HUES48 (cell line): ENCODE measurements around the gene SPTBN2.
"Not testable (repeated sequence)": the region's sequence is repeated elsewhere in the genome, so short reads cannot be mapped to it uniquely, and the experiment has no call there.

Experiments
- H3K27ac ChIP-seq: one replicate; pipeline ENCODE4 v1.7.0; 2013; ENCODE audit warnings: low read depth, low read length, inconsistent platforms
- H3K27me3 ChIP-seq: 2 replicates; pipeline ENCODE4 v1.6.1; 2013; ENCODE audit warnings: mild to moderate bottlenecking, low read length; ENCODE audit not compliant: control insufficient read depth, insufficient read depth
- H3K36me3 ChIP-seq: 2 replicates; pipeline ENCODE4 v1.6.1; 2013; ENCODE audit warnings: low read length; ENCODE audit not compliant: control insufficient read depth, insufficient read depth
- H3K4me1 ChIP-seq: 2 replicates; pipeline ENCODE4 v1.6.1; 2013; ENCODE audit warnings: mild to moderate bottlenecking, low read length; ENCODE audit not compliant: control insufficient read depth, insufficient read depth
- H3K4me3 ChIP-seq: 2 replicates; pipeline ENCODE4 v1.5.1; 2013; ENCODE audit warnings: mild to moderate bottlenecking, low read depth, low read length
- H3K9ac ChIP-seq: 2 replicates; pipeline ENCODE4 v1.6.1; 2013; ENCODE audit warnings: mild to moderate bottlenecking, low read depth, low read length, moderate library complexity
- H3K9me3 ChIP-seq: 2 replicates; pipeline ENCODE4 v1.6.1; 2013; ENCODE audit warnings: low read length; ENCODE audit not compliant: control insufficient read depth, insufficient read depth

SPTBN2 gene

DNA sequence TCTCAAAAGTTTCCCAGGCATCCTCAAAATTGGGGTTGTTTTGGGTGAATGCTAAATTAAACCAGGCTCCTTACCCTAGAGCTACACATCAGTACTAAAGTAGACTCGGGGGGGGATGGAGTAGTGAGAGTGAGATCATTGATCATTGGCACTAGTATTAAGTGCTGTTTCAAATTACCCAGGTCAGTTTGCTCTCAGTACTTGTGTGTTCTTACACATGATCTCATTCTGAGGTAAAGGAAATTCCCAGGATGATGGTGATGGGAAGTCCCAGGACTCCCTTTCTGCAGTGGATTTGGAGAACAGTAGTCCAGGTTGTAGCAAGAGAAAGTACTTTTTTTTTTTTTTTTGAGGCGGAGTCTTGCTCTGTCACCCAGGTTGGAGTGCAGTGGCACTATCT, 78.0 kb downstream of the SPTBN2 start:
- Histone ChIP-seq H3K9ac (no peak overlapping the region), H3K4me1 (no peaks in the 10 kb centered on the region), H3K27ac (no peak overlapping the region), H3K36me3 (peaks cover 77% of the 10 kb centered on the region), H3K27me3 (no peaks in the 10 kb centered on the region), H3K9me3 (no peaks in the 10 kb centered on the region), H3K4me3 (no peak overlapping the region)

DNA sequence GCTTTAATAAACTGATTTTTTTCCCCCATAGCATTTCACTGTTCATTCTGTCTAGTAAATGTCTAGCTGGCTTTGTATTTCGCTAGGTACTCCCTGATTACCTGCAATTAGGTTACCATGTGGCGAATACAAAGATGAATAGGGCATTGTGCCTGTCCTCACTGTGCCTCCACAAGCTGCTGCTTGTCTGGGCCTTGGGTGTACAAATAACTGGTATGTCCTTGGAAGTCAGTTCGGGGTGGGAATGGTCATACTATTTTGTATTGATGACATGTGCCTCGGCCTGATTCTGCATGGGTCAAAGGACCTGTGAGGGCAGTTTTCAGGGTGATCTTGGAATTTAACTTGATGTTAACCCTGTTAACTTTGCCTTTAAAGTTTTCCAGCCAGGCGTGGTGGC, 79.1 kb downstream of the SPTBN2 start:
- Histone ChIP-seq H3K36me3 (peaks cover 80% of the 10 kb centered on the region), H3K9me3 (no peaks in the 10 kb centered on the region)

GRCh38 chr11:66646828-66647227, 82.2 kb downstream of the SPTBN2 start:
- Histone ChIP-seq H3K36me3 (peaks cover 91% of the 10 kb centered on the region), H3K9me3 (no peaks in the 10 kb centered on the region), H3K27me3 (no peaks in the 10 kb centered on the region), H3K9ac (no peak overlapping the region), H3K4me1 (peaks cover 2% of the 10 kb centered on the region; the same call in 1 of the 2 replicates), H3K4me3 (no peak overlapping the region), H3K27ac (no peak overlapping the region)

More for the DNA sequence above, 79.1 kb downstream of the SPTBN2 start:
- no peaks in the 10 kb centered on the region for H3K27me3 ChIP-seq
- no peak overlapping the region for H3K27ac ChIP-seq
- H3K4me3 ChIP-seq = no peak overlapping the region
- H3K9ac ChIP-seq = no peak overlapping the region
- H3K4me1 ChIP-seq = no peaks in the 10 kb centered on the region; the same call in 1 of the 2 replicates

DNA sequence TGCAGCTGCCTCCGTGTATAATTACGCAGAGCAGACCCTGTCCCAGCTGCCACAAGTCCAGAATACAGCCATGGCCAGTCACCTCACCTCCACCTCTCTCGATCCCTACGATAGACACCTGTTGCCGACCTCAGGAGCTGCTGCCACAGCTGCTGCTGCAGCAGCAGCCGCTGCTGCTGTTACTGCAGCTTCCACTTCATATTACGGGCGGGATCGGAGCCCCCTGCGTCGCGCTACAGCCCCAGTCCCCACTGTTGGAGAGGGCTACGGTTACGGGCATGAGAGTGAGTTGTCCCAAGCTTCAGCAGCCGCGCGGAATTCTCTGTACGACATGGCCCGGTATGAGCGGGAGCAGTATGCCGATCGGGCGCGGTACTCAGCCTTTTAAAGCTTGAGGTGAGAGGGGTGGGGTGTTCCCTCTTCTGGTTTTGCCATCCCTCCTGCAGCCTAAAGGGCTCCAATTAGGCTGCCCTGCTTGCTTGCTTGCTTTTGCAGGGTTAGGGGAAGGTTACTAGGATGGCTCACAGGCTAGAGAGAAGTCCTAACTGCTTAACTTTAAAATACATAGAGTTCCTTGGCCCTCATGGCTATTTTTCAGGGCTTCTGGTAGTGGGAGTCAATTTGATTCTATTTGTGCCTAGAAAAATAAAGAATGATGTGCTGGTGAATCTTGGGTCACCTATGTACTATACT, 85.1 kb downstream of the SPTBN2 start:
- H3K36me3 ChIP-seq = peaks cover 93% of the 10 kb centered on the region
- no peak overlapping the region for H3K9ac ChIP-seq
- H3K27me3 ChIP-seq = no peaks in the 10 kb centered on the region
- H3K4me1 ChIP-seq = peaks cover 23% of the 10 kb centered on the region
- H3K27ac ChIP-seq = no peak overlapping the region
- 0 out of 2 replicates have a peak overlapping the region, but pooled peaks have one; percentile 7 for H3K4me3 ChIP-seq
- H3K9me3 ChIP-seq = no peaks in the 10 kb centered on the region

DNA sequence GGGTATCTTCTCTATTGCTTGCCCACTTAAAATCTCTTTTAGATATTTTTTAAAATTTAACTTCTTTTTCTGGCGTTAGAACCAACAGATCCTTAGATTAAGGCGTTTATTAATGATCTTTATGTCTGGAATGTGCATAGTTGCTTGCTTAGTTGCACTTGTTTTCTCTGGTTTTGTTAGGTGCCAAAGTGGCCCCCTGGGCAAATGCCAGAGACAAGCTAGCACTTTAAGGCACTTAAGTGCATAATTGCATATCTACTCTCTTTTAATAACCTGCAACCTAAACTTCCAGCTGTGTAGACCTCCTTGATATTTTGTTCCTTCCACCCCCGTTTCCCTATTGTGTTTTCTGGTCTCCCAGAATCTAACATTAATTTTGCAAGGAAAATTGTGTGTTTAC, 87.2 kb downstream of the SPTBN2 start:
- Histone ChIP-seq H3K36me3 (peaks cover 75% of the 10 kb centered on the region), H3K27ac (no peak overlapping the region), H3K9me3 (no peaks in the 10 kb centered on the region), H3K4me1 (peaks cover 32% of the 10 kb centered on the region), H3K4me3 (peak overlapping the region; percentile 97), H3K27me3 (no peaks in the 10 kb centered on the region), H3K9ac (no peak overlapping the region)

DNA sequence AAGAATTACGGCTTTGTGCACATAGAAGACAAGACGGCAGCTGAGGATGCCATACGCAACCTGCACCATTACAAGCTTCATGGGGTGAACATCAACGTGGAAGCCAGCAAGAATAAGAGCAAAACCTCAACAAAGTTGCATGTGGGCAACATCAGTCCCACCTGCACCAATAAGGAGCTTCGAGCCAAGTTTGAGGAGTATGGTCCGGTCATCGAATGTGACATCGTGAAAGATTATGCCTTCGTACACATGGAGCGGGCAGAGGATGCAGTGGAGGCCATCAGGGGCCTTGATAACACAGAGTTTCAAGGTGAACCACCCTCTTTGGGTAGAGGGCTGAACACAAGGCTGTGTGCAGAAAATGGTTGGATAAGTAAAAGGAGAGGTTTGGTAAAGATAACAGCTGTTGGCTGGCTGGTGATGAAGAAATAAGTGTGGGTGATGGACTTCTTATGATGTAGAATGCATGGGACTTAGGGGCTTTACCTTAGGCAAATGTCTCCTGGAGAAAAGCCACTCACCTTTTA, 89.1 kb downstream of the SPTBN2 start:
- peaks cover 64% of the 10 kb centered on the region for H3K36me3 ChIP-seq
- not testable (repeated sequence) for H3K9ac ChIP-seq, H3K9me3 ChIP-seq, H3K27me3 ChIP-seq, H3K27ac ChIP-seq
- H3K4me1 ChIP-seq = peaks cover 32% of the 10 kb centered on the region
- peak overlapping the region; percentile 97 for H3K4me3 ChIP-seq

GRCh38 chr11:66639066-66639813, 89.8 kb downstream of the SPTBN2 start:
- Histone ChIP-seq H3K4me1 (peaks cover 32% of the 10 kb centered on the region), H3K36me3 (peaks cover 63% of the 10 kb centered on the region), H3K27me3 (no peaks in the 10 kb centered on the region)

DNA sequence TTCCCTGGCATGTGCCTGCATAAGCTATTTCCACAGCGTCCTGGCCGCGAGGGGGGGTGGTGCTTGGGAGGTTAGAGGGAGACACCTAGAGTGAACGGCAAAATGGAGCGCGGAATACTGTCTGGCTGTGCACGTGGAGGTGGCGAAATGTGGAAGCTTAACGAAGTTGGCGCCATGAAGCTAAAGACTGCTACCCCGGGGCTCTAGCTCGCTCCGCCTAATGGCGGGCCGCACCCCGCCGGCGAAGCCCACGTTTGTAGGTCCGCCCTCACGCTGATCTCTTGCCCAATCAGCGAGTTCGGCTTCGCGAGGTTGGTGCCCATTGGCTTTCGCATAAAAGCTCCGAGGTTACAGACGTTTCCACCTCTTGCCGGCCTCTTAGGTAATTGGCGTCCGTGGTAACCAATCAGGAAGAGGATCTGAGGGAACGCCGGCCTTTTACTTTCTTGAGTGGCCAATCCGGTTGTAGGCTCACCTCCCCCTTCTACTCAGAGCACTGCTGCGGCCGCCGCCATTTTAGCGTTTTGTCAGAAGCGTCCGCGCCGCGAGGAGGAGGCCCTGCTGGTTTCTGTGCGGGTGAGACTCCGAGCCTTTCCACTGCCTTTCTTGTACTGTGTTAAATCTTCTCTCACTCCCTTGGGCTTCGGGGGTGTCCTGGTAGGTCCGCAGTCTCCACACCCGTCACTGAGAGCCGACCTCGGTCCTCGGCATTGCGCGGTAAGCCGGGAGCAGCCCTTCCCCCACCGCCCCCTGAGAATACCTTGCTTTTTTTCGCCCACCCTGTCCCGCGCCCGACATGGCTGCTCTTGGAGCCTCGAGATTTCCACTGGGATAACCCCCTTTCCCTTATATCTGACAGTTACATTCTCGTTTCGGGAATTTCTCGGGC, 90.6 kb downstream of the SPTBN2 start, which contains the start of gene RBM4:
TSS of gene RBM4 (plus strand) at position 527 of the 889 bp plus-strand sequence. CDS start 1,009 bp downstream, outside the sequence.
- H3K27ac ChIP-seq = peak within 1 kb of the TSS; percentile 96
- H3K36me3 ChIP-seq = peaks cover 61% of the 10 kb centered on the region
- H3K4me1 ChIP-seq = peaks cover 32% of the 10 kb centered on the region
- H3K4me3 ChIP-seq = peak within 1 kb of the TSS; percentile 97
- H3K9me3 ChIP-seq = no peaks in the 10 kb centered on the region
- no peaks in the 10 kb centered on the region for H3K27me3 ChIP-seq
- peak within 1 kb of the TSS; percentile 100 for H3K9ac ChIP-seq

More at GRCh38 chr11:66639066-66639813, 89.8 kb downstream of the SPTBN2 start:
- Histone ChIP-seq H3K27ac (peak overlapping the region; percentile 96), H3K4me3 (peak overlapping the region; percentile 97), H3K9me3 (no peaks in the 10 kb centered on the region), H3K9ac (peak overlapping the region; percentile 100)

GRCh38 chr11:66637557-66638176, 91.3 kb downstream of the SPTBN2 start:
- peaks cover 32% of the 10 kb centered on the region for H3K4me1 ChIP-seq
- no peaks in the 10 kb centered on the region for H3K9me3 ChIP-seq
- peak overlapping the region; percentile 83 for H3K9ac ChIP-seq
- H3K27ac ChIP-seq = peak overlapping the region; percentile 95
- H3K4me3 ChIP-seq = peak overlapping the region; percentile 59
- peaks cover 61% of the 10 kb centered on the region for H3K36me3 ChIP-seq
- no peaks in the 10 kb centered on the region for H3K27me3 ChIP-seq

DNA sequence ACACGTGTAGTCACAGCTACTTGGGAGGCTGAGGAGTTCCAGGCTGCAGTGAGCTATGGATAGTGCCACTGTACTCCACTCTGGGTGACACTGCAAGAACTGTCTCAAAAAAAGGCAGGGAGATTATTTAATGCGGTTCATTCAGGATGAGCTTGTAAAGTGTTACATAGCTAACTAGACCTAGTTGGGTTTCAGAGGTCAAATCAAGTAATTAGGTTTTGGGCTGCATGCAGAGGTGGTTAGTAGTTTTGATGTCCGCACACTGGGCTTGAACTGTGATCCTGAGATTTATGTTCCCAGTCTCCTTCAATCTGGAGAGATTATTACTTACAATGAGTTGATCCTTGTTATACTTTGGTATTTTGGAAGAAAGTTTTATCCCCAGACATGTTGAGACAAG, 92.6 kb downstream of the SPTBN2 start:
- Histone ChIP-seq H3K9me3 (no peaks in the 10 kb centered on the region), H3K4me3 (no peak overlapping the region), H3K27me3 (no peaks in the 10 kb centered on the region), H3K9ac (no peak overlapping the region), H3K27ac (peak overlapping the region; percentile 26), H3K36me3 (peaks cover 57% of the 10 kb centered on the region), H3K4me1 (peaks cover 25% of the 10 kb centered on the region)
